Measurements from ENCODE around the gene PUSL1.

PUSL1 gene

GRCh38 chr1:1311107-1312104 lies 3.0 kb downstream of the PUSL1 start:
- CTCF ChIA-PET, result no interaction called here
- TF ChIP-seq FOXK2 (IDR thresholded peaks at IDR 0.05), result no peak
- TF ChIP-seq ELF4 (IDR thresholded peaks at IDR 0.05), result no peak
- TF ChIP-seq ARNT (IDR thresholded peaks at IDR 0.05), result no peak
- TF ChIP-seq NFRKB (IDR thresholded peaks at IDR 0.05), result no peak
- POLR2A ChIA-PET, result interaction anchor here (1.3 kb wide), 1 partner anchor 36 kb away, joined by 4 read pairs; no protein-coding TSS in a partner anchor
- no peak for DNase-seq (ENCODE audit: extremely low spot score)

- ChIA-PET CTCF (no interaction called here), POLR2A (no interaction called here)
- DNase-seq (ENCODE audit: extremely low spot score), result no peak
- TF ChIP-seq FOXK2 (IDR thresholded peaks at IDR 0.05) (no peak), HDGF (IDR thresholded peaks at IDR 0.05; ENCODE audit: borderline replicate concordance) (no peak), ELF4 (IDR thresholded peaks at IDR 0.05) (no peak), ZNF384 (IDR thresholded peaks at IDR 0.05) (no peak)
These were observed 4.3 kb downstream of the PUSL1 start for GRCh38 chr1:1312450-1313314.

- POLR2A ChIA-PET, result interaction anchor here (3.3 kb wide), 1 partner anchor 9 kb away, joined by 8 read pairs; no protein-coding TSS in a partner anchor
- CTCF ChIA-PET, result no interaction called here
- TF ChIP-seq BHLHE40 (IDR thresholded peaks at IDR 0.05; ENCODE audit: borderline replicate concordance) (no peak), LEF1 (IDR thresholded peaks at IDR 0.05; ENCODE audit: borderline replicate concordance) (no peak), SUZ12 (IDR thresholded peaks at IDR 0.05) (no peak), ZNF384 (IDR thresholded peaks at IDR 0.05) (no peak), ARNT (IDR thresholded peaks at IDR 0.05) (no peak), PKNOX1 (IDR thresholded peaks at IDR 0.05) (no peak), ELF4 (IDR thresholded peaks at IDR 0.05) (no peak), NFRKB (IDR thresholded peaks at IDR 0.05) (no peak), CTBP1 (IDR thresholded peaks at IDR 0.05; ENCODE audit: borderline replicate concordance) (no peak), L3MBTL2 (conservative IDR thresholded peaks at IDR 0.05) (no peak), FOXK2 (IDR thresholded peaks at IDR 0.05) (no peak), FOXA1 (IDR thresholded peaks at IDR 0.05) (no peak), FOXM1 (IDR thresholded peaks at IDR 0.05; ENCODE audit: borderline replicate concordance) (no peak)
- DNase-seq (ENCODE audit: extremely low spot score), result no peak
These were observed 5.3 kb downstream of the PUSL1 start for GRCh38 chr1:1313500-1314236.

GRCh38 chr1:1314237-1314586 lies 5.8 kb downstream of the PUSL1 start:
- TF ChIP-seq SP1 (IDR thresholded peaks at IDR 0.05) (no peak), FOXM1 (IDR thresholded peaks at IDR 0.05; ENCODE audit: borderline replicate concordance) (no peak), ARNT (IDR thresholded peaks at IDR 0.05) (no peak), SUZ12 (IDR thresholded peaks at IDR 0.05) (no peak), BHLHE40 (IDR thresholded peaks at IDR 0.05; ENCODE audit: borderline replicate concordance) (no peak), HDGF (IDR thresholded peaks at IDR 0.05; ENCODE audit: borderline replicate concordance) (no peak), L3MBTL2 (conservative IDR thresholded peaks at IDR 0.05) (no peak), CTBP1 (IDR thresholded peaks at IDR 0.05; ENCODE audit: borderline replicate concordance) (no peak), FOXA1 (IDR thresholded peaks at IDR 0.05) (no peak), ELF4 (IDR thresholded peaks at IDR 0.05) (no peak), NFRKB (IDR thresholded peaks at IDR 0.05) (no peak), TARDBP (IDR thresholded peaks at IDR 0.05) (no peak), LEF1 (IDR thresholded peaks at IDR 0.05; ENCODE audit: borderline replicate concordance) (no peak), PKNOX1 (IDR thresholded peaks at IDR 0.05) (no peak)
- CTCF ChIA-PET, result no interaction called here
- no peak for DNase-seq (ENCODE audit: extremely low spot score)
- POLR2A ChIA-PET, result interaction anchor here (1.1 to 3.3 kb wide), 2 partner anchors 9 to 61 kb away, joined by 4 to 8 read pairs; partner anchors contain the start of gene AURKAIP1

- POLR2A ChIA-PET, result interaction anchor here (1.1 to 3.3 kb wide), 2 partner anchors 10 to 61 kb away, joined by 4 to 8 read pairs; partner anchors contain the start of gene AURKAIP1
- CTCF ChIA-PET, result no interaction called here
These were observed 6.4 kb downstream of the PUSL1 start for GRCh38 chr1:1314678-1315335.

More at GRCh38 chr1:1314678-1315335, 6.4 kb downstream of the PUSL1 start:
- TF ChIP-seq PKNOX1 (IDR thresholded peaks at IDR 0.05), result no peak
- no peak for TF ChIP-seq L3MBTL2 (conservative IDR thresholded peaks at IDR 0.05)
- no peak for TF ChIP-seq BHLHE40 (IDR thresholded peaks at IDR 0.05; ENCODE audit: borderline replicate concordance)
- TF ChIP-seq TARDBP (IDR thresholded peaks at IDR 0.05), result no peak
- no peak for TF ChIP-seq FOXA1 (IDR thresholded peaks at IDR 0.05)
- TF ChIP-seq FOXK2 (IDR thresholded peaks at IDR 0.05), result no peak
- TF ChIP-seq ARNT (IDR thresholded peaks at IDR 0.05), result no peak
- DNase-seq (ENCODE audit: extremely low spot score), result no peak

All from HEK293T (cell line).